ENCODE data around the gene TCF21.

TCF21 gene

DNA sequence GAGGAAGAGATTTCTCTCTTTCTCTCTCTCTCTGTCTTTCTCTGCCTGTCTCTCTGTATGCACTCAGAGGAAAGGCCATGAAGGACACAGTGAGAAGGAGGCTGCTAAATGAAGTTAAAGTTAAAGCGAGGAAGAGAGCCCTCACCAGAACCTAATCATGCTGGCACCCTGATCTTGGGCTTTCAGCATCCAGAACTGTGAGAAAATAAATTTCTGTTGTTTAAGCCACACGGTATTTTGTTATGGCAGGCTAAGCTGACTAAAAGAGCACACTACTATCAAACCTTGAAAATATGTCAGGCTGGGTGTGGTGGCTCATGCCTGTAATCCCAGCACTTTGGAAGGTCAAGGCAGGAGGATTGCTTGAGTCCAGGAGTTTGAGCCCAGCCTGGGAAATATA, 8.0 kb upstream of the TCF21 start:
- Histone ChIP-seq H3K4me3 (no peak overlapping the region), H3K27ac (no peak overlapping the region), H3K36me3 (ENCODE audit: insufficient read depth, low read length) (no peaks in the 10 kb centered on the region), H3K9me3 (ENCODE audit: low read depth, low read length) (no peaks in the 10 kb centered on the region), H3K9ac (ENCODE audit: insufficient read length) (no peak overlapping the region)
- no peak for DNase-seq (ENCODE audit: low read depth, low spot score)
- TF ChIP-seq POLR2AphosphoS5 (IDR thresholded peaks at IDR 0.05; ENCODE audit: borderline replicate concordance, low read depth, low read length), result no peak
- TF ChIP-seq FOXP2 (optimal IDR thresholded peaks at IDR 0.05; ENCODE audit: control extremely low read depth, extremely low read length, insufficient read depth), result no peak
- no peak for TF ChIP-seq EZH2 (IDR thresholded peaks at IDR 0.05)

- no peak for TF ChIP-seq FOXP2 (optimal IDR thresholded peaks at IDR 0.05; ENCODE audit: control extremely low read depth, extremely low read length, insufficient read depth)
- TF ChIP-seq POLR2AphosphoS5 (IDR thresholded peaks at IDR 0.05; ENCODE audit: borderline replicate concordance, low read depth, low read length), result no peak
- no peak for TF ChIP-seq EZH2 (IDR thresholded peaks at IDR 0.05)
- H3K4me3 ChIP-seq, result no peak overlapping the region
- no peak overlapping the region for H3K9ac ChIP-seq (ENCODE audit: insufficient read length)
- DNase-seq (ENCODE audit: low read depth, low spot score), result no peak
- no peaks in the 10 kb centered on the region for H3K9me3 ChIP-seq (ENCODE audit: low read depth, low read length)
- H3K36me3 ChIP-seq (ENCODE audit: insufficient read depth, low read length), result no peaks in the 10 kb centered on the region
- H3K27ac ChIP-seq, result no peak overlapping the region
These were observed 2.7 kb upstream of the TCF21 start for GRCh38 chr6:133886104-133886775.

- H3K36me3 ChIP-seq (ENCODE audit: insufficient read depth, low read length), result no peaks in the 10 kb centered on the region
- no peak for DNase-seq (ENCODE audit: low read depth, low spot score)
- TF ChIP-seq EZH2 (IDR thresholded peaks at IDR 0.05), result no peak
- TF ChIP-seq FOXP2 (optimal IDR thresholded peaks at IDR 0.05; ENCODE audit: control extremely low read depth, extremely low read length, insufficient read depth), result no peak
- no peak for TF ChIP-seq POLR2AphosphoS5 (IDR thresholded peaks at IDR 0.05; ENCODE audit: borderline replicate concordance, low read depth, low read length)
- H3K4me3 ChIP-seq, result no peak overlapping the region
- H3K27ac ChIP-seq, result no peak overlapping the region
- H3K9me3 ChIP-seq (ENCODE audit: low read depth, low read length), result no peaks in the 10 kb centered on the region
- H3K9ac ChIP-seq (ENCODE audit: insufficient read length), result no peak overlapping the region
These were observed 1.6 kb upstream of the TCF21 start for GRCh38 chr6:133887156-133887879.

GRCh38 chr6:133887880-133888230, 1.1 kb upstream of the TCF21 start:
- no peaks in the 10 kb centered on the region for H3K9me3 ChIP-seq (ENCODE audit: low read depth, low read length)
- H3K27ac ChIP-seq, result no peak overlapping the region
- no peak overlapping the region for H3K4me3 ChIP-seq
- no peaks in the 10 kb centered on the region for H3K36me3 ChIP-seq (ENCODE audit: insufficient read depth, low read length)
- DNase-seq (ENCODE audit: low read depth, low spot score), result no peak
- H3K9ac ChIP-seq (ENCODE audit: insufficient read length), result no peak overlapping the region
- TF ChIP-seq POLR2AphosphoS5 (IDR thresholded peaks at IDR 0.05; ENCODE audit: borderline replicate concordance, low read depth, low read length) (no peak), EZH2 (IDR thresholded peaks at IDR 0.05) (no peak), FOXP2 (optimal IDR thresholded peaks at IDR 0.05; ENCODE audit: control extremely low read depth, extremely low read length, insufficient read depth) (no peak)

DNA sequence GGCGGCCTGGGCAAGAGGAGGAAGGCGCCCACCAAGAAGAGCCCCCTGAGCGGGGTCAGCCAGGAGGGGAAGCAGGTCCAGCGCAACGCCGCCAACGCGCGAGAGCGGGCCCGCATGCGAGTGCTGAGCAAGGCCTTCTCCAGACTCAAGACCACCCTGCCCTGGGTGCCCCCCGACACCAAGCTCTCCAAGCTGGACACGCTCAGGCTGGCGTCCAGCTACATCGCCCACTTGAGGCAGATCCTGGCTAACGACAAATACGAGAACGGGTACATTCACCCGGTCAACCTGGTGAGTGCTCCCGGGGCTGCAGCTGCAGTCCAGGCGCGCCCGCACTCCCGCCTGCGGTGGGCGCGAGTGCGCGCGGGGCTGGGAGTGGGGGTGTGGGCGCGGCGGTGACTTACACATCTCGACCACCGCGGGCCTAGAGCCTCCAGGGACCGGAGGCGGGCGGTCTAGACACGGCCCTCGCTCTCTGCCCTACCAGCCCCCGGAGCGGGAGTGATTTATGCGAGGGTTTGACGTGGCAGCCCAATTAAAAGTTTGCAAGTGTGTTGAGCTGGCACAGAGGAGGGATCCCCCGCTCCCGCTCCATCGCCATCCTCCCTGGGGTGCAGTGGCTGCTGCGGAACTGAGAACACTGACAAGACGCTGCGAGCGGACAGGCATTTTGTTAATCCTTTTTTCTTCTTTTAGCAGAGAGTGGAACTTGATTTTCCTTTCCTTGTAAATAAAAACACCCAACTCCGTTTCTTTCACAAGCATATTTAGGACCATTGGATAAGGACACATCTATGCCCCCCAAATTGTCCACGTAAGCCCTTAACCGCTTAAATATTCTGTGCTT, 867 bp downstream of the TCF21 start:
- TF ChIP-seq FOXP2 (optimal IDR thresholded peaks at IDR 0.05; ENCODE audit: control extremely low read depth, extremely low read length, insufficient read depth) (no peak), EZH2 (IDR thresholded peaks at IDR 0.05) (peak; percentile 85), POLR2AphosphoS5 (IDR thresholded peaks at IDR 0.05; ENCODE audit: borderline replicate concordance, low read depth, low read length) (no peak)
- H3K27ac ChIP-seq, result no peak overlapping the region
- DNase-seq (ENCODE audit: low read depth, low spot score), result no peak
- H3K4me3 ChIP-seq, result no peak overlapping the region
- H3K9me3 ChIP-seq (ENCODE audit: low read depth, low read length), result no peaks in the 10 kb centered on the region
- no peak overlapping the region for H3K9ac ChIP-seq (ENCODE audit: insufficient read length)
- H3K36me3 ChIP-seq (ENCODE audit: insufficient read depth, low read length), result no peaks in the 10 kb centered on the region

DNA sequence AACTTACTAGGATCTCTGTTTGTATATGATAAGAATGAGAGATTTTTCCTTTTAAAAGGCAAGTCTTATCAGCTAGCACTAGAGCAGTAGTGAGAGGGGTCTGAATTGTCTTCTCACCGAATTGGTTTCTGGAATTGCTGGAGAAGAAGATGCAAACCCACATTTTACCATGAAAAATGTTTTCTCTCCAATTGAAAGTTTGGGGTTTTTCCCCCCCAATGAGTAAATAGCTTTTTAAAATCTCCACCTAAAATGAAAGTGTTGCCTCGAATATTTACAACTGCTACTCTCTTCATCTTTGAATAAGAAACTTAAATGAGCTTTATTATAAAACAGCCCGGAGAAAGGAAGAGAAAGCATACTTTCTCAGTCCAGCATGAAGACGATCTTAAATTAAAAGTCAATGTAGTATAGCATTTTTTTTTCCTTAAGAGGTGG, 1.8 kb downstream of the TCF21 start:
- Histone ChIP-seq H3K4me3 (peak overlapping the region; percentile 61), H3K36me3 (ENCODE audit: insufficient read depth, low read length) (no peaks in the 10 kb centered on the region), H3K27ac (no peak overlapping the region), H3K9me3 (ENCODE audit: low read depth, low read length) (no peaks in the 10 kb centered on the region), H3K9ac (ENCODE audit: insufficient read length) (no peak overlapping the region)
- no peak for TF ChIP-seq FOXP2 (optimal IDR thresholded peaks at IDR 0.05; ENCODE audit: control extremely low read depth, extremely low read length, insufficient read depth)
- no peak for TF ChIP-seq POLR2AphosphoS5 (IDR thresholded peaks at IDR 0.05; ENCODE audit: borderline replicate concordance, low read depth, low read length)
- TF ChIP-seq EZH2 (IDR thresholded peaks at IDR 0.05), result no peak
- DNase-seq (ENCODE audit: low read depth, low spot score), result no peak

- Histone ChIP-seq H3K4me3 (peak overlapping the region; percentile 61), H3K9me3 (ENCODE audit: low read depth, low read length) (no peaks in the 10 kb centered on the region), H3K27ac (no peak overlapping the region), H3K36me3 (ENCODE audit: insufficient read depth, low read length) (no peaks in the 10 kb centered on the region), H3K9ac (ENCODE audit: insufficient read length) (no peak overlapping the region)
- DNase-seq (ENCODE audit: low read depth, low spot score), result no peak
- TF ChIP-seq POLR2AphosphoS5 (IDR thresholded peaks at IDR 0.05; ENCODE audit: borderline replicate concordance, low read depth, low read length) (no peak), FOXP2 (optimal IDR thresholded peaks at IDR 0.05; ENCODE audit: control extremely low read depth, extremely low read length, insufficient read depth) (no peak), EZH2 (IDR thresholded peaks at IDR 0.05) (no peak)
These were observed 2.4 kb downstream of the TCF21 start for GRCh38 chr6:133891149-133891926.

Data from SK-N-MC (cell line).